HEK293 (cell line): Measurements from ENCODE around the gene DIS3L2.

Experiments
- CTCF ChIP-seq: fragments of 450-650 bp; formaldehyde crosslinking; IDR thresholded peaks from 2 replicates; pipeline ENCODE4 v1.5.1; 2016; ENCODE audit warnings: missing biosample characterization, missing genetic modification characterization
- GFI1B ChIP-seq: fragments of 450-650 bp; formaldehyde crosslinking; IDR thresholded peaks from 2 replicates; pipeline ENCODE4 v1.5.1; 2016; ENCODE audit warnings: missing biosample characterization, missing genetic modification characterization
- GLI4 ChIP-seq: fragments of 450-650 bp; formaldehyde crosslinking; IDR thresholded peaks from 2 replicates; pipeline ENCODE4 v1.5.1; 2016; ENCODE audit warnings: missing biosample characterization, missing genetic modification characterization
- KLF7 ChIP-seq: fragments of 450-650 bp; formaldehyde crosslinking; IDR thresholded peaks from 2 replicates; pipeline ENCODE4 v1.5.1; 2016; ENCODE audit warnings: missing biosample characterization, missing genetic modification characterization, borderline replicate concordance
- MYNN ChIP-seq: fragments of 450-650 bp; formaldehyde crosslinking; IDR thresholded peaks from 2 replicates; pipeline ENCODE4 v1.5.1; 2016; ENCODE audit warnings: missing biosample characterization, missing genetic modification characterization, borderline replicate concordance
- OSR2 ChIP-seq: fragments of 450-650 bp; formaldehyde crosslinking; IDR thresholded peaks from 2 replicates; pipeline ENCODE4 v1.5.1; 2016; ENCODE audit warnings: missing biosample characterization, missing genetic modification characterization
- REST ChIP-seq: fragments of 450-650 bp; formaldehyde crosslinking; IDR thresholded peaks from 2 replicates; pipeline ENCODE4 v1.5.1; 2016; ENCODE audit warnings: missing biosample characterization, missing genetic modification characterization
- SETDB1 ChIP-seq: IDR thresholded peaks from one replicate; pipeline ENCODE4 v1.6.1; 2017; ENCODE audit warnings: mild to moderate bottlenecking, low read length, moderate library complexity, mixed read lengths; ENCODE audit not compliant: insufficient read length
- SP7 ChIP-seq: fragments of 450-650 bp; formaldehyde crosslinking; IDR thresholded peaks from 2 replicates; pipeline ENCODE4 v1.5.1; 2016; ENCODE audit warnings: missing biosample characterization, missing genetic modification characterization
- TCF7L2 ChIP-seq: IDR thresholded peaks from 2 replicates; pipeline ENCODE4 v1.6.1; 2011; ENCODE audit warnings: low read depth, mild to moderate bottlenecking, inconsistent platforms, low read length, moderate library complexity, borderline replicate concordance
- ZBTB17 ChIP-seq: fragments of 450-650 bp; formaldehyde crosslinking; IDR thresholded peaks from 2 replicates; pipeline ENCODE4 v1.5.1; 2016; ENCODE audit warnings: missing biosample characterization, missing genetic modification characterization
- ZBTB21 ChIP-seq: fragments of 450-650 bp; formaldehyde crosslinking; IDR thresholded peaks from 2 replicates; pipeline ENCODE4 v1.5.1; 2017; ENCODE audit warnings: missing biosample characterization, missing genetic modification characterization
- ZBTB48 ChIP-seq: fragments of 450-650 bp; formaldehyde crosslinking; IDR thresholded peaks from 2 replicates; pipeline ENCODE4 v1.5.1; 2016; ENCODE audit warnings: missing biosample characterization, missing genetic modification characterization
- ZIC2 ChIP-seq: fragments of 450-650 bp; formaldehyde crosslinking; IDR thresholded peaks from 2 replicates; pipeline ENCODE4 v1.5.1; 2016; ENCODE audit warnings: missing biosample characterization, missing genetic modification characterization
- ZNF112 ChIP-seq: fragments of 450-650 bp; formaldehyde crosslinking; IDR thresholded peaks from 2 replicates; pipeline ENCODE4 v1.5.0; 2017; ENCODE audit warnings: missing biosample characterization, missing genetic modification characterization
- ZNF16 ChIP-seq: fragments of 450-650 bp; formaldehyde crosslinking; IDR thresholded peaks from 2 replicates; pipeline ENCODE4 v1.5.1; 2016; ENCODE audit warnings: low read depth, missing biosample characterization, missing genetic modification characterization
- ZNF274 ChIP-seq, 2 experiments: fragments of 200-500 bp in 1 of 2; fragments of 450-650 bp in 1 of 2; sonication (Bioruptor generic) in 1 of 2; formaldehyde crosslinking in 1 of 2; IDR thresholded peaks; 2 replicates each; pipeline versions ENCODE4 v1.5.1 to v1.6.1; 2014 to 2016; ENCODE audit warnings: borderline replicate concordance in 1 of 2, inconsistent platforms in 1 of 2, low read length in 1 of 2, missing biosample characterization in 1 of 2, missing genetic modification characterization in 1 of 2
- ZNF324 ChIP-seq: fragments of 450-650 bp; formaldehyde crosslinking; IDR thresholded peaks from 2 replicates; pipeline ENCODE4 v1.5.1; 2016; ENCODE audit warnings: missing biosample characterization, missing genetic modification characterization
- ZNF335 ChIP-seq: fragments of 450-650 bp; formaldehyde crosslinking; conservative IDR thresholded peaks from 2 replicates; pipeline ENCODE4 v1.5.1; 2016; ENCODE audit warnings: missing biosample characterization, missing genetic modification characterization
- ZNF48 ChIP-seq: fragments of 450-650 bp; formaldehyde crosslinking; IDR thresholded peaks from 2 replicates; pipeline ENCODE4 v1.5.1; 2016; ENCODE audit warnings: missing biosample characterization, missing genetic modification characterization
- ZNF544 ChIP-seq: fragments of 450-650 bp; formaldehyde crosslinking; IDR thresholded peaks from 2 replicates; pipeline ENCODE4 v1.5.0; 2017; ENCODE audit warnings: missing biosample characterization, missing genetic modification characterization
- ZNF561 ChIP-seq: fragments of 450-650 bp; IDR thresholded peaks from 2 replicates; pipeline ENCODE4 v1.5.1; 2018; ENCODE audit warnings: missing biosample characterization, missing genetic modification characterization, borderline replicate concordance
- ZNF600 ChIP-seq: fragments of 450-650 bp; formaldehyde crosslinking; IDR thresholded peaks from 2 replicates; pipeline ENCODE4 v1.5.1; 2016; ENCODE audit warnings: missing biosample characterization, missing genetic modification characterization
- ZNF629 ChIP-seq: fragments of 450-650 bp; formaldehyde crosslinking; IDR thresholded peaks from 2 replicates; pipeline ENCODE4 v1.5.1; 2017; ENCODE audit warnings: missing biosample characterization, missing genetic modification characterization
- ZNF660 ChIP-seq: fragments of 450-650 bp; IDR thresholded peaks from 2 replicates; pipeline ENCODE4 v1.5.1; 2018; ENCODE audit warnings: missing biosample characterization, mild to moderate bottlenecking, missing genetic modification characterization
- ZSCAN30 ChIP-seq: fragments of 450-650 bp; IDR thresholded peaks from 2 replicates; pipeline ENCODE4 v1.5.1; 2018; ENCODE audit warnings: missing biosample characterization, mild to moderate bottlenecking, missing genetic modification characterization, moderate library complexity
- TF ChIP-seq, protein P1 (sequence below): fragments of 450-650 bp; formaldehyde crosslinking; conservative IDR thresholded peaks from 2 replicates; pipeline ENCODE4 v1.5.1; 2016; ENCODE audit warnings: low read depth, missing biosample characterization, missing genetic modification characterization
- TF ChIP-seq, protein P2 (sequence below): fragments of 450-650 bp; formaldehyde crosslinking; IDR thresholded peaks from 2 replicates; pipeline ENCODE4 v1.5.1; 2016; ENCODE audit warnings: missing biosample characterization, missing genetic modification characterization

The DIS3L2 gene

DNA sequence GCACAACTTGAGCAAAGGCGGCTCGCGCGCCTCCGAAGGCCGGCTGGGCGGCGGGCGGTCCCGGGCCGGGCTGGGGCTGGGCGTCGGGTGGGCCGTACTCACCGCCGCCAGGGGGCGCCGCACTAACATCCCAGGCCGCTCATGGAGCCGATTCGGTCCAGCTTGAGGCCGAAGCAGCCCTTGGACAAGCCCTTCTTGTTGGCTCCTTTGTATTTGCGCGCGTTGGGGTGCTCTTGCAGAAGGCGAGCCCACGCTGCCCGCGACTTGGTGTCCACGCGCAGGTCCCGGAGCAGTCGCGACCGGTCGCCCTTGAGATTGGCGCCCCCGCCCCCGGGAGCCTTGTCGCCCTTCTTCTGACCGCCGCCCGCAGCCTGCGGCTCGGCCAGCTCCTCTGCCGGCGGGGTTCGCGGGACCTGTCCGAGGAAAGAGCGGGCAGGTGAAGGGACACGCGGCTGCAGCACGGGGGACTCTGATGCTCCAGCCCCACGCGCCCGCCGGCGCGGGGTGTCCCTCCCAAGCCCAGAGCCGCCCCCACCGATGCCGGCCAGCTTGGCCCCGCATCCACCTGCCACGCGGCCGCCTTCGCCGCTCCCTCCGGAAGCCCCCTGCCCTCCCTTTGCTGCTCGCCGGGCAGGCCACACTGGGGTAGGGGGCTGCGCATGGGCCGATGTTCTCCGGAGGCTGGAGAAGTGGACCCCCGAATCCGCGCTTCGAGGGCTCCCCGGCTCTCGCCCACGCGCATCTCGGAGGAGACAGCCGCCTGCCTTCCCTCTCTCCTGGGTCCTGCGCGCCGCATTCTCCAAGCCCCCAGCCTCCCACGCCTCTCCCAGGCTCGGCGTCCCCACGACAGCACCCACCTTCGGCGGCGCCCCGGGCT, 36.0 kb upstream of the DIS3L2 start (continued):
- TF ChIP-seq REST (0 out of 2 replicates have a peak, but pooled peaks have one; percentile 12), ZNF112 (tag by site-specific recombination) (no peak), ZNF544 (tag by site-specific recombination) (no peak), ZSCAN30 (tag by site-specific recombination) (peak; percentile 80), ZNF335 (peak; percentile 87), SETDB1 (no peak), ZNF16 (tag by site-specific recombination) (no peak), TCF7L2 (no peak), SP7 (tag by site-specific recombination) (no peak), ZNF48 (tag by site-specific recombination) (no peak), ZNF600 (tag by site-specific recombination) (0 out of 2 replicates have a peak, but pooled peaks have one; percentile 33), ZIC2 (tag by site-specific recombination) (no peak), OSR2 (no peak), KLF7 (tag by site-specific recombination) (no peak), MYNN (tag by site-specific recombination) (no peak), CTCF (tag by site-specific recombination) (peak; percentile 90), ZBTB17 (tag by site-specific recombination) (no peak), ZNF561 (tag by site-specific recombination) (no peak), ZNF274 (IDR thresholded peaks at IDR 0.05; ENCODE audit: low read length) (no peak), ZNF274 (tag by site-specific recombination; IDR thresholded peaks at IDR 0.05; ENCODE audit: borderline replicate concordance) (no peak), GFI1B (no peak), ZNF324 (tag by site-specific recombination) (no peak), GLI4 (no peak), ZBTB48 (no peak), ZNF660 (tag by site-specific recombination) (peak; percentile 70), ZBTB21 (tag by site-specific recombination) (no peak), ZNF629 (tag by site-specific recombination) (no peak)
- TF ChIP-seq, protein P1, sequence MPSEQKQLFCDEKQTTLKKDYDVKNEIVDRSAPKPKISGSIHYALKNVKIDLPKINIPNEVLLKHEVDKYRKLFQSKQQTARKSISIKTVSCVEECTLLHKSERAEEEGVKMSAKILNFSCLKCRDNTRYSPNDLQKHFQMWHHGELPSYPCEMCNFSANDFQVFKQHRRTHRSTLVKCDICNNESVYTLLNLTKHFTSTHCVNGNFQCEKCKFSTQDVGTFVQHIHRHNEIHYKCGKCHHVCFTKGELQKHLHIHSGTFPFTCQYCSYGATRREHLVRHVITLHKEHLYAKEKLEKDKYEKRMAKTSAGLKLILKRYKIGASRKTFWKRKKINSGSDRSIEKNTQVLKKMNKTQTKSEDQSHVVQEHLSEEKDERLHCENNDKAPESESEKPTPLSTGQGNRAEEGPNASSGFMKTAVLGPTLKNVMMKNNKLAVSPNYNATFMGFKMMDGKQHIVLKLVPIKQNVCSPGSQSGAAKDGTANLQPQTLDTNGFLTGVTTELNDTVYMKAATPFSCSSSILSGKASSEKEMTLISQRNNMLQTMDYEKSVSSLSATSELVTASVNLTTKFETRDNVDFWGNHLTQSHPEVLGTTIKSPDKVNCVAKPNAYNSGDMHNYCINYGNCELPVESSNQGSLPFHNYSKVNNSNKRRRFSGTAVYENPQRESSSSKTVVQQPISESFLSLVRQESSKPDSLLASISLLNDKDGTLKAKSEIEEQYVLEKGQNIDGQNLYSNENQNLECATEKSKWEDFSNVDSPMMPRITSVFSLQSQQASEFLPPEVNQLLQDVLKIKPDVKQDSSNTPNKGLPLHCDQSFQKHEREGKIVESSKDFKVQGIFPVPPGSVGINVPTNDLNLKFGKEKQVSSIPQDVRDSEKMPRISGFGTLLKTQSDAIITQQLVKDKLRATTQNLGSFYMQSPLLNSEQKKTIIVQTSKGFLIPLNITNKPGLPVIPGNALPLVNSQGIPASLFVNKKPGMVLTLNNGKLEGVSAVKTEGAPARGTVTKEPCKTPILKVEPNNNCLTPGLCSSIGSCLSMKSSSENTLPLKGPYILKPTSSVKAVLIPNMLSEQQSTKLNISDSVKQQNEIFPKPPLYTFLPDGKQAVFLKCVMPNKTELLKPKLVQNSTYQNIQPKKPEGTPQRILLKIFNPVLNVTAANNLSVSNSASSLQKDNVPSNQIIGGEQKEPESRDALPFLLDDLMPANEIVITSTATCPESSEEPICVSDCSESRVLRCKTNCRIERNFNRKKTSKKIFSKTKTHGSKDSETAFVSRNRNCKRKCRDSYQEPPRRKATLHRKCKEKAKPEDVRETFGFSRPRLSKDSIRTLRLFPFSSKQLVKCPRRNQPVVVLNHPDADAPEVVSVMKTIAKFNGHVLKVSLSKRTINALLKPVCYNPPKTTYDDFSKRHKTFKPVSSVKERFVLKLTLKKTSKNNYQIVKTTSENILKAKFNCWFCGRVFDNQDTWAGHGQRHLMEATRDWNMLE (tag by site-specific recombination): no peak
- TF ChIP-seq, protein P2, sequence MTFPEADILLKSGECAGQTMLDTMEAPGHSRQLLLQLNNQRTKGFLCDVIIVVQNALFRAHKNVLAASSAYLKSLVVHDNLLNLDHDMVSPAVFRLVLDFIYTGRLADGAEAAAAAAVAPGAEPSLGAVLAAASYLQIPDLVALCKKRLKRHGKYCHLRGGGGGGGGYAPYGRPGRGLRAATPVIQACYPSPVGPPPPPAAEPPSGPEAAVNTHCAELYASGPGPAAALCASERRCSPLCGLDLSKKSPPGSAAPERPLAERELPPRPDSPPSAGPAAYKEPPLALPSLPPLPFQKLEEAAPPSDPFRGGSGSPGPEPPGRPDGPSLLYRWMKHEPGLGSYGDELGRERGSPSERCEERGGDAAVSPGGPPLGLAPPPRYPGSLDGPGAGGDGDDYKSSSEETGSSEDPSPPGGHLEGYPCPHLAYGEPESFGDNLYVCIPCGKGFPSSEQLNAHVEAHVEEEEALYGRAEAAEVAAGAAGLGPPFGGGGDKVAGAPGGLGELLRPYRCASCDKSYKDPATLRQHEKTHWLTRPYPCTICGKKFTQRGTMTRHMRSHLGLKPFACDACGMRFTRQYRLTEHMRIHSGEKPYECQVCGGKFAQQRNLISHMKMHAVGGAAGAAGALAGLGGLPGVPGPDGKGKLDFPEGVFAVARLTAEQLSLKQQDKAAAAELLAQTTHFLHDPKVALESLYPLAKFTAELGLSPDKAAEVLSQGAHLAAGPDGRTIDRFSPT (tag by site-specific recombination): no peak
